HG03342 (cell line): Measurements from ENCODE around the gene AP3S2.
"Not testable (repeated sequence)": the region's sequence is repeated elsewhere in the genome, so short reads cannot be mapped to it uniquely, and the experiment has no call there.

Source experiments
- ATAC-seq: cut with Tn5 transposase; IDR thresholded peaks from one replicate; pipeline ENCODE4 v1.9.1; 2021; ENCODE audit warnings: mild to moderate bottlenecking, moderate library complexity; ENCODE audit not compliant: unreplicated experiment

The AP3S2 gene

GRCh38 chr15:89869490-89869889 lies 24.3 kb downstream of the AP3S2 start:
- not testable (repeated sequence) for ATAC-seq

- ATAC-seq, result no peak
These were observed 28.6 kb downstream of the AP3S2 start for GRCh38 chr15:89864958-89865739.

- no peak for ATAC-seq
These were observed 29.9 kb downstream of the AP3S2 start for GRCh38 chr15:89863918-89864317.

GRCh38 chr15:89860891-89861290 lies 32.9 kb downstream of the AP3S2 start:
- ATAC-seq, result no peak

GRCh38 chr15:89860431-89860830 lies 33.4 kb downstream of the AP3S2 start:
- no peak for ATAC-seq

GRCh38 chr15:89858661-89859458 lies 34.9 kb downstream of the AP3S2 start:
- ATAC-seq, result no peak

GRCh38 chr15:89857673-89858072 lies 36.1 kb downstream of the AP3S2 start:
- ATAC-seq, result no peak

- ATAC-seq, result no peak
These were observed 37.8 kb downstream of the AP3S2 start for GRCh38 chr15:89855948-89856347.

GRCh38 chr15:89854863-89855262 lies 38.9 kb downstream of the AP3S2 start:
- not testable (repeated sequence) for ATAC-seq

GRCh38 chr15:89852342-89852995 lies 41.3 kb downstream of the AP3S2 start:
- no peak for ATAC-seq

- ATAC-seq, result peak; percentile 77
These were observed 42.0 kb downstream of the AP3S2 start for GRCh38 chr15:89851673-89852341.

GRCh38 chr15:89848970-89849292 lies 44.9 kb downstream of the AP3S2 start:
- no peak for ATAC-seq

- ATAC-seq, result no peak
These were observed 46.7 kb downstream of the AP3S2 start for GRCh38 chr15:89847101-89847500.

GRCh38 chr15:89845305-89845893 lies 48.4 kb downstream of the AP3S2 start:
- no peak for ATAC-seq

GRCh38 chr15:89841962-89842361 lies 51.8 kb downstream of the AP3S2 start:
- ATAC-seq, result no peak

GRCh38 chr15:89841306-89841705 lies 52.5 kb downstream of the AP3S2 start:
- no peak for ATAC-seq

GRCh38 chr15:89839167-89839810 lies 54.5 kb downstream of the AP3S2 start:
- ATAC-seq, result no peak

- no peak for ATAC-seq
These were observed 56.0 kb downstream of the AP3S2 start for GRCh38 chr15:89837830-89838178.

GRCh38 chr15:89837134-89837829 lies 56.5 kb downstream of the AP3S2 start:
- ATAC-seq, result no peak
